HepG2 (cell line): ENCODE measurements around the gene TRNT1. TPM values are rescaled to one million over a fixed set of nuclear protein-coding genes. Genes with fewer than 3 reads are reported as not detected.

Experiments used
- ATAC-seq: fragments of 200-7000 bp; cut with Tn5 transposase; 3 replicates; pipeline ENCODE4 v1.9.1; 2020; ENCODE audit warnings: mild to moderate bottlenecking, moderate library complexity
- BruUV-seq: library from RNA; stranded (reverse); fragments of 400-500 nt; replicated peaks from 2 replicates; lab custom pipeline; 2021; lab: Mats Ljungman, UMichigan
- CTCF ChIA-PET: fragments of 300-600 bp; formaldehyde crosslinking; extraction: SDS; loops from one replicate; lab custom pipeline; 2021; ENCODE audit warnings: low total read pairs, inconsistent platforms, low intra/inter-chr PET ratio; lab: Yijun Ruan, JAX
- POLR2A ChIA-PET: fragments of 350-600 bp; sonication (Branson Sonifier 250); formaldehyde crosslinking; loops from one replicate; lab custom pipeline; 2020; ENCODE audit warnings: antibody characterized with exemption, inconsistent platforms; lab: Yijun Ruan, JAX
- DNase-seq: peaks from one replicate; pipeline ENCODE4 v3.0.0-alpha.2; 2015; ENCODE audit warnings: low spot score
- FAIRE-seq: peaks from 3 replicates; lab custom pipeline; 2011; peaks lifted over from hg19 to GRCh38; lab: Jason Lieb, UNC
- H2AFZ ChIP-seq: one replicate; pipeline ENCODE4 v1.6.1; 2011; ENCODE audit warnings: low read length, inconsistent platforms
- H3K27ac ChIP-seq: fragments of 300-600 bp; 3 replicates; pipeline ENCODE4 v1.8.0; 2011; ENCODE audit warnings: mixed run types, mild to moderate bottlenecking, mixed read lengths, low read length, inconsistent platforms; ENCODE audit not compliant: insufficient read depth; ENCODE audit errors: extremely low read length
- H3K27me3 ChIP-seq, 2 experiments: fragments of 200-600 bp in 1 of 2; 2 replicates in 1 of 2; 3 replicates in 1 of 2; pipeline versions ENCODE4 v1.6.0 to v1.8.0; 2011; ENCODE audit warnings: low read length in 2 of 2, mild to moderate bottlenecking in 2 of 2, moderate library complexity in 2 of 2, inconsistent platforms in 1 of 2; ENCODE audit not compliant: insufficient read depth in 2 of 2, control insufficient read depth in 1 of 2
- H3K36me3 ChIP-seq, 2 experiments: fragments of 200-600 bp in 1 of 2; replicated peaks in 1 of 2; 2 replicates in 1 of 2; 3 replicates in 1 of 2; pipeline versions ENCODE4 v1.5.1 to v1.8.0; 2011; ENCODE audit warnings: low read length in 2 of 2, inconsistent platforms in 1 of 2; ENCODE audit not compliant: insufficient read depth in 2 of 2, control insufficient read depth in 1 of 2
- H3K4me1 ChIP-seq: 2 replicates; pipeline ENCODE4 v1.5.1; 2012; ENCODE audit warnings: low read length, inconsistent platforms; ENCODE audit not compliant: insufficient read depth
- H3K4me2 ChIP-seq: 2 replicates; pipeline ENCODE4 v1.6.0; 2011; ENCODE audit warnings: low read depth, low read length, inconsistent platforms
- H3K4me3 ChIP-seq, 3 experiments: fragments of 200-600 bp in 1 of 3; sonication (generic), shearing (Covaris generic) in 1 of 3; replicated peaks in 1 of 3; 2 replicates each; pipeline ENCODE4 v1.5.1; 2011 to 2016; ENCODE audit warnings: low read length in 3 of 3, inconsistent platforms in 2 of 3, low read depth in 2 of 3, mild to moderate bottlenecking in 2 of 3, control low read depth in 1 of 3, mixed read lengths in 1 of 3; ENCODE audit not compliant: insufficient read depth in 1 of 3
- H3K79me2 ChIP-seq: one replicate; pipeline ENCODE4 v1.6.1; 2011; ENCODE audit warnings: low read length, inconsistent platforms; ENCODE audit not compliant: insufficient read depth
- H3K9ac ChIP-seq: 2 replicates; pipeline ENCODE4 v1.6.0; 2011; ENCODE audit warnings: mild to moderate bottlenecking, low read depth, low read length, inconsistent platforms; ENCODE audit not compliant: insufficient read depth
- H3K9me3 ChIP-seq: 2 replicates; pipeline ENCODE4 v1.5.1; 2012; ENCODE audit warnings: mild to moderate bottlenecking, low read length
- H4K20me1 ChIP-seq: 2 replicates; pipeline ENCODE4 v1.6.0; 2011; ENCODE audit warnings: inconsistent platforms, mild to moderate bottlenecking, low read length, moderate library complexity; ENCODE audit not compliant: insufficient read depth
- CREB1 ChIP-seq, 2 experiments: fragments of 450-650 bp in 1 of 2; IDR thresholded peaks; 2 replicates each; pipeline ENCODE4 v1.6.1; 2016 to 2017; ENCODE audit warnings: control low read depth in 1 of 2, mild to moderate bottlenecking in 1 of 2, missing compliant biosample characterization in 1 of 2, missing genetic modification characterization in 1 of 2
- CSRNP2 ChIP-seq: sonication (generic); formaldehyde crosslinking; conservative IDR thresholded peaks from 2 replicates; pipeline ENCODE4 v1.8.0; 2022; ENCODE audit warnings: low read depth, missing genetic modification reagents
- GLI4 ChIP-seq: sonication (generic); formaldehyde crosslinking; IDR thresholded peaks from 2 replicates; pipeline ENCODE4 v1.5.1; 2020; ENCODE audit warnings: missing genetic modification reagents, mild to moderate bottlenecking, moderate library complexity, borderline replicate concordance
- JUNB ChIP-seq: sonication (generic); formaldehyde crosslinking; IDR thresholded peaks from 2 replicates; pipeline ENCODE4 v1.8.0; 2022; ENCODE audit warnings: missing genetic modification reagents, mild to moderate bottlenecking, borderline replicate concordance
- MED1 ChIP-seq: sonication (generic); formaldehyde crosslinking; IDR thresholded peaks from 2 replicates; pipeline ENCODE4 v1.4.0; 2020; ENCODE audit warnings: missing genetic modification reagents
- MEIS2 ChIP-seq: sonication (generic); formaldehyde crosslinking; IDR thresholded peaks from 2 replicates; pipeline ENCODE4 v1.9.0; 2021; ENCODE audit warnings: mild to moderate bottlenecking, missing genetic modification reagents
- NPAS2 ChIP-seq: sonication (generic); formaldehyde crosslinking; IDR thresholded peaks from 2 replicates; pipeline ENCODE4 v1.8.0; 2022; ENCODE audit warnings: mild to moderate bottlenecking, missing genetic modification reagents, borderline replicate concordance
- NRL ChIP-seq: sonication (generic); formaldehyde crosslinking; IDR thresholded peaks from 2 replicates; pipeline ENCODE4 v1.5.0; 2020; ENCODE audit warnings: missing genetic modification reagents, mild to moderate bottlenecking, moderate library complexity, borderline replicate concordance
- SP4 ChIP-seq: sonication (generic); formaldehyde crosslinking; IDR thresholded peaks from 2 replicates; pipeline ENCODE4 v1.8.1; 2023; ENCODE audit warnings: mild to moderate bottlenecking, missing genetic modification reagents
- TSC22D2 ChIP-seq: sonication (generic); formaldehyde crosslinking; IDR thresholded peaks from 2 replicates; pipeline ENCODE4 v1.5.1; 2020; ENCODE audit warnings: missing genetic modification reagents, mild to moderate bottlenecking, borderline replicate concordance
- ZNF329 ChIP-seq: sonication (generic); formaldehyde crosslinking; IDR thresholded peaks from 2 replicates; pipeline ENCODE4 v1.9.0; 2021; ENCODE audit warnings: low read depth, mild to moderate bottlenecking, missing genetic modification reagents
- WGBS: methylation state at CpG from one replicate; pipeline ENCODE4 v1.1.6; 2017; ENCODE audit warnings: low lambda C conversion rate; 5-methylcytosine and 5-hydroxymethylcytosine counted together
- in situ Hi-C: cut with HindIII; loops from 2 replicates; pipeline ENCODE4 v1.10.0; 2017; ENCODE audit warnings: low pct_unique_long_range_greater_than_20kb; ENCODE audit not compliant: extremely low pct_ligation_motif_present
- intact Hi-C: fragments of 100-400 bp; cut with micrococcal nuclease; formaldehyde crosslinking; loops from one replicate; pipeline ENCODE4 v1.10.0; 2022; ENCODE audit not compliant: unreplicated experiment
- polyA plus RNA-seq, 8 experiments: library from polyadenylated mRNA; depleted of rRNA in 3 of 8; stranded (reverse) in 7 of 8; unstranded in 1 of 8; fragments of >200 nt; fragmentation: Illumina TruSeq in 4 of 8; extraction: Trizol in 4 of 8; gene quantifications; 2 replicates each; pipeline versions ENCODE4 v1.2.1 to v1.2.3, GENCODE V29; 2011 to 2016; ENCODE audit warnings: low read depth in 4 of 8, missing spikeins in 1 of 8, mixed read lengths in 1 of 8; ENCODE audit not compliant: insufficient read depth in 1 of 8
- total RNA-seq, 5 experiments: library from RNA; depleted of rRNA; stranded (reverse); fragments of >200 nt; fragmentation: Illumina TruSeq; extraction: Trizol; gene quantifications; 2 replicates each; pipeline ENCODE4 v1.2.3, GENCODE V29; 2016; ENCODE audit warnings: low read depth in 1 of 5
- TF ChIP-seq, protein P1 (sequence below): sonication (generic); formaldehyde crosslinking; IDR thresholded peaks from 2 replicates; pipeline ENCODE4 v1.4.0; 2020; ENCODE audit warnings: mild to moderate bottlenecking, missing genetic modification reagents

TRNT1 gene
- total and polyA plus RNA-seq, 2 of the 13 experiments (the other 11 are each of a cell fraction or from before 2014, with no cell fraction given) = 9.4 to 27.7 TPM

GRCh38 chr3:3189102-3189727 is 62.5 kb downstream of the TRNT1 start:
- H3K4me2 ChIP-seq = no peak overlapping the region
- intact Hi-C loops (loop anchor here (10.0 kb wide), 1 partner anchor 1484 kb away; no protein-coding TSS in a partner anchor), in situ Hi-C loops (no loop called here)
- POLR2A ChIA-PET = no interaction called here
- FAIRE-seq (no peak), DNase-seq (no peak), ATAC-seq (no peak)
- no peaks in the 10 kb centered on the region for H3K4me1 ChIP-seq
- H2AFZ ChIP-seq = no peak overlapping the region
- no peaks in the 10 kb centered on the region for H3K9me3 ChIP-seq
- no peak for TF ChIP-seq MEIS2 (CRISPR knock-in tag)
- no peak for TF ChIP-seq MED1 (CRISPR knock-in tag)
- no peak for TF ChIP-seq NPAS2 (CRISPR knock-in tag)
- TF ChIP-seq JUNB = no peak
- no peak for TF ChIP-seq NRL
- no peak for TF ChIP-seq TSC22D2
- TF ChIP-seq CSRNP2 (CRISPR knock-in tag) = no peak
- no peak for TF ChIP-seq GLI4 (CRISPR knock-in tag)
- TF ChIP-seq, protein P1, sequence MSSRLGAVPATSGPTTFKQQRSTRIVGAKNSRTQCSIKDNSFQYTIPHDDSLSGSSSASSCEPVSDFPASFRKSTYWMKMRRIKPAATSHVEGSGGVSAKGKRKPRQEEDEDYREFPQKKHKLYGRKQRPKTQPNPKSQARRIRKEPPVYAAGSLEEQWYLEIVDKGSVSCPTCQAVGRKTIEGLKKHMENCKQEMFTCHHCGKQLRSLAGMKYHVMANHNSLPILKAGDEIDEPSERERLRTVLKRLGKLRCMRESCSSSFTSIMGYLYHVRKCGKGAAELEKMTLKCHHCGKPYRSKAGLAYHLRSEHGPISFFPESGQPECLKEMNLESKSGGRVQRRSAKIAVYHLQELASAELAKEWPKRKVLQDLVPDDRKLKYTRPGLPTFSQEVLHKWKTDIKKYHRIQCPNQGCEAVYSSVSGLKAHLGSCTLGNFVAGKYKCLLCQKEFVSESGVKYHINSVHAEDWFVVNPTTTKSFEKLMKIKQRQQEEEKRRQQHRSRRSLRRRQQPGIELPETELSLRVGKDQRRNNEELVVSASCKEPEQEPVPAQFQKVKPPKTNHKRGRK (CRISPR knock-in tag) = no peak
- no peak for TF ChIP-seq SP4 (CRISPR knock-in tag)
- no peak for TF ChIP-seq ZNF329 (CRISPR knock-in tag)
- no peak for TF ChIP-seq CREB1 (IDR thresholded peaks at IDR 0.05)
- no peak for TF ChIP-seq CREB1 (CRISPR knock-in tag; IDR thresholded peaks at IDR 0.05)
- 9% methylated on average over 1 of the region's 1 CpG for WGBS
- CTCF ChIA-PET = no interaction called here
- no peaks in the 10 kb centered on the region; a peak in 1 of 5 replicates for H3K27me3 ChIP-seq
- H3K9ac ChIP-seq = no peak overlapping the region
- BruUV-seq = no TSS peak
- H3K79me2 ChIP-seq = no peaks in the 10 kb centered on the region
- no peaks in the 10 kb centered on the region for H4K20me1 ChIP-seq
- H3K27ac ChIP-seq = no peak overlapping the region
- no peaks in the 10 kb centered on the region for H3K36me3 ChIP-seq
- no peak overlapping the region for H3K4me3 ChIP-seq
